Activated CD4-positive, alpha-beta T cell treated with anti-CD3 and anti-CD28 coated beads for 36 hours (primary cell): ENCODE measurements around the gene INPP5A. TPM values are rescaled to one million over a fixed set of nuclear protein-coding genes. Genes with fewer than 3 reads are reported as not detected.
A peak's percentile ranks its signal among the peaks of the same experiment; 100 is the strongest.

Experiments
- ATAC-seq: fragments of 200-7000 bp; cut with Tn5 transposase; one replicate; pipeline ENCODE4 v1.10.0; 2021; ENCODE audit warnings: mild to moderate bottlenecking, moderate library complexity
- CTCF ChIA-PET: fragments of 350-600 bp; sonication (Branson Sonifier 250); formaldehyde crosslinking; loops from one replicate; lab custom pipeline; 2021; ENCODE audit warnings: antibody characterized with exemption; lab: Charles Lee
- POLR2A ChIA-PET: fragments of 350-600 bp; sonication (Branson Sonifier 250); formaldehyde crosslinking; loops from one replicate; lab custom pipeline; 2021; ENCODE audit warnings: antibody characterized with exemption, inconsistent platforms; lab: Charles Lee
- DNase-seq: peaks from one replicate; pipeline ENCODE4 v3.0.0-alpha.2; 2020
- H3K27ac Mint-ChIP-seq: one replicate; pipeline ENCODE4 v1.8.0; 2021; ENCODE audit warnings: mixed read lengths
- H3K27me3 Mint-ChIP-seq: one replicate; pipeline ENCODE4 v1.8.0; 2021; ENCODE audit warnings: mixed read lengths
- H3K36me3 Mint-ChIP-seq: one replicate; pipeline ENCODE4 v1.8.0; 2021; ENCODE audit warnings: low read depth, mixed read lengths
- H3K4me1 Mint-ChIP-seq: one replicate; pipeline ENCODE4 v1.8.0; 2021; ENCODE audit warnings: mixed read lengths
- H3K4me3 Mint-ChIP-seq: one replicate; pipeline ENCODE4 v1.8.0; 2021; ENCODE audit warnings: mild to moderate bottlenecking, moderate library complexity, mixed read lengths
- H3K9me3 Mint-ChIP-seq: one replicate; pipeline ENCODE4 v1.8.0; 2021; ENCODE audit warnings: low read depth, mixed read lengths
- intact Hi-C, 2 experiments: fragments of 100-400 bp; cut with DNase I in 1 of 2; cut with micrococcal nuclease in 1 of 2; formaldehyde crosslinking; loops; one replicate each; pipeline versions ENCODE4 v1.14.2 to v1.15.1; 2022 to 2024; cut with DNase I, micrococcal nuclease
- total RNA-seq, 2 experiments: library from RNA; stranded (reverse); gene quantifications; one replicate each; pipeline ENCODE4 v1.2.3, GENCODE V29; 2021

Gene INPP5A
- total RNA-seq, 2 experiments from 2014 or later: 8.1 to 9.3 TPM

DNA sequence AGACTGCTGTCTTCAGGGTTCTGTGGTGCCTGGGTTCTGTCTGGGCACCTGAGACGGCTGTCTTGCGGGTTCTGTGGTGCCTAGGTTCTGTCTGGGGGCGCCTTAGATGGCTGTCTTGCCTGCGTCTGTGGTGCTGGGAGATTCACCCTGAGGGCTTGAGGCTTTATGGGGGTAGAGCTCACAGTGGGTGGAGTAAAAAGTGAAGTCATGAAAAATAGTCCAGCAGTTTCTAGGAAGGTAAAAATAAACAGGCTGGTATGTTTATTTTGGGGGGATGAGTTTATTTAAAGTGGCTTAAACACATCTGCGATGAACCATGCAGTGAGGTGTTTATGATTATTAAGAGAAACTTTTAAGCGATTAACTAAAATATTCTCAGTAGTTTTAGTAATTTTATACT, 184.1 kb downstream of the INPP5A start:
- ATAC-seq (no peak), DNase-seq (no peak)
- ChIA-PET CTCF (no interaction called here), POLR2A (no interaction called here)
- Mint-ChIP-seq H3K9me3 (no peaks in the 10 kb centered on the region), H3K4me1 (no peaks in the 10 kb centered on the region), H3K27me3 (no peaks in the 10 kb centered on the region), H3K36me3 (peaks cover 10% of the 10 kb centered on the region), H3K27ac (peak overlapping the region; percentile 17), H3K4me3 (no peak overlapping the region)
- intact Hi-C loops: loop anchor here in 1 of 2 experiments (10.0 kb wide), 1 partner anchor 607 kb away; no protein-coding TSS in a partner anchor

GRCh38 chr10:132722394-132723329, 185.1 kb downstream of the INPP5A start:
- no peak overlapping the region for H3K27ac Mint-ChIP-seq
- no peaks in the 10 kb centered on the region for H3K9me3 Mint-ChIP-seq
- H3K36me3 Mint-ChIP-seq: peaks cover 15% of the 10 kb centered on the region
- intact Hi-C loops: loop anchor here in 1 of 2 experiments (10.0 kb wide), 1 partner anchor 608 kb away; no protein-coding TSS in a partner anchor
- DNase-seq: no peak
- no peaks in the 10 kb centered on the region for H3K4me1 Mint-ChIP-seq
- no peak for ATAC-seq
- H3K4me3 Mint-ChIP-seq: no peak overlapping the region
- ChIA-PET CTCF (no interaction called here), POLR2A (no interaction called here)
- no peaks in the 10 kb centered on the region for H3K27me3 Mint-ChIP-seq

GRCh38 chr10:132723330-132723970, 185.9 kb downstream of the INPP5A start:
- ChIA-PET POLR2A (no interaction called here), CTCF (no interaction called here)
- Mint-ChIP-seq H3K36me3 (peaks cover 17% of the 10 kb centered on the region), H3K4me1 (no peaks in the 10 kb centered on the region), H3K27me3 (no peaks in the 10 kb centered on the region), H3K4me3 (no peak overlapping the region), H3K9me3 (no peaks in the 10 kb centered on the region), H3K27ac (no peak overlapping the region)
- ATAC-seq (no peak), DNase-seq (no peak)
- intact Hi-C loops: loop anchor here in 1 of 2 experiments (10.0 kb wide), 1 partner anchor 609 kb away; no protein-coding TSS in a partner anchor

DNA sequence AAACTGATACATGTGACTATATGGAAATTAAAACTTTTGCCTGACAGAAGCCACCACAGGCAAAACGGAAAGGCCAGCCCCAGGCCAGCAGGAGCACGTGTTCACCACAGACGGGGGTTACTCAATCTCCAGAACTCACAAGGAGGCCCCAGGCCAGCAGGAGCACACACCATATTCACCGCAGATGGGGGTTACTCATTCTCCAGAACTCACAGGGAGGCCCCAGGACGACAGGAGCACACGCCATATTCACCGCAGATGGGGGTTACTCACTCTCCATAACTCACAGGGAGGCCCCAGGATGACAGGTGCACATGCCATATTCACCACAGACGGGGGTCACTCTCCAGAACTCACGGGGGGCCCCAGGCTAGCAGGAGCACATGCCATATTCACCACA, 186.9 kb downstream of the INPP5A start:
- Mint-ChIP-seq H3K27me3 (no peaks in the 10 kb centered on the region), H3K4me3 (no peak overlapping the region), H3K27ac (no peak overlapping the region), H3K36me3 (peaks cover 17% of the 10 kb centered on the region), H3K4me1 (no peaks in the 10 kb centered on the region), H3K9me3 (no peaks in the 10 kb centered on the region)
- ChIA-PET POLR2A (no interaction called here), CTCF (no interaction called here)
- ATAC-seq: no peak
- no peak for DNase-seq
- intact Hi-C loops: loop anchor here in 1 of 2 experiments (10.0 kb wide), 1 partner anchor 610 kb away; no protein-coding TSS in a partner anchor

GRCh38 chr10:132725202-132725601, 187.6 kb downstream of the INPP5A start:
- POLR2A ChIA-PET: no interaction called here
- Mint-ChIP-seq H3K27ac (no peak overlapping the region), H3K9me3 (no peaks in the 10 kb centered on the region), H3K4me1 (no peaks in the 10 kb centered on the region), H3K36me3 (peaks cover 17% of the 10 kb centered on the region), H3K4me3 (no peak overlapping the region), H3K27me3 (no peaks in the 10 kb centered on the region)
- DNase-seq (no peak), ATAC-seq (no peak)
- CTCF ChIA-PET: no interaction called here
- intact Hi-C loops: loop anchor here in 1 of 2 experiments (10.0 kb wide), 1 partner anchor 610 kb away; no protein-coding TSS in a partner anchor

DNA sequence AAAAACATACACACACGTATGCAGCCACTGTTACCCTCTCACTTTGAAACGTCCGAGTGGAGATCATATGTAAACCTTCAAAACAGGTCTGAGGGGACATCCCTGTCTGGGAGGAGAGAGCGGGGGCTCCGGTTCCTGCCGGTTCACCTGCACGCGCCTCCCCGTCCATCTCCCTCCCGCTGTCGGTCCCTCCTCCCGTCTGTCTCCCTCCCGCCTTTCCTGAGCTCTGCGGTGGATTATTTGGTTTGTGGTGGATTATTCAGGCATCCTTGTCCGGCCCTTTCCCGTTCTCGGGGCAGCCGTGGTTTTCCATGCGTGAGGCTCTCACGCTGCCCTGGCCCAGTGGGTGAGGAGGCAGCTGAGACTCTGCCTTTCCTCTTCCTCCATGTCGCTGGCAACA, 188.6 kb downstream of the INPP5A start:
- Mint-ChIP-seq H3K27ac (no peak overlapping the region), H3K27me3 (no peaks in the 10 kb centered on the region), H3K4me3 (no peak overlapping the region), H3K9me3 (no peaks in the 10 kb centered on the region), H3K36me3 (peaks cover 17% of the 10 kb centered on the region), H3K4me1 (no peaks in the 10 kb centered on the region)
- DNase-seq (no peak), ATAC-seq (no peak)
- intact Hi-C loops: loop anchor here in 1 of 2 experiments (10.0 kb wide), 1 partner anchor 611 kb away; no protein-coding TSS in a partner anchor
- ChIA-PET CTCF (no interaction called here), POLR2A (no interaction called here)

DNA sequence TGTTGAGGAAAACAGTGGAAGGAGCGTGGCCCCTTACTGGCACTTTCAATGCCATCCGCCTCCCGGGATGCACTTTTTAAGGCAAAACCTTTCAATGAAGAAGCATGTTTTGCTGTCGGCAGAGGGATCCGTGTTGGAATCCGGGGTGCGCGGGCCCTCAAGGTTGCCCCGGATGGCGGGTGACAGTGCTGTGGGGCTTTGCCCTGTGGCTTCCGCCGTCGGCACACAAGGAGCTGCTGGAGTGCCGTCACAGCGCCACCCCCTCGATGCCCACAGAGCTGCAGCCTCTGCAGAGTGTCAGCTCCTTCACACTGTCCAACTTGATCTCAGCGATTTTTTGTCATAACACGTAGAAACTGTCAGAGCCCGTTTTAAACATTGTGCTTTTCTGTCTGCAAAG, 189.4 kb downstream of the INPP5A start:
- DNase-seq: no peak
- Mint-ChIP-seq H3K4me1 (no peaks in the 10 kb centered on the region), H3K27ac (no peak overlapping the region), H3K4me3 (no peak overlapping the region), H3K36me3 (peaks cover 17% of the 10 kb centered on the region), H3K27me3 (no peaks in the 10 kb centered on the region), H3K9me3 (no peaks in the 10 kb centered on the region)
- intact Hi-C loops: loop anchor here in 1 of 2 experiments (10.0 kb wide), 1 partner anchor 612 kb away; no protein-coding TSS in a partner anchor
- ChIA-PET CTCF (no interaction called here), POLR2A (no interaction called here)
- ATAC-seq: no peak

DNA sequence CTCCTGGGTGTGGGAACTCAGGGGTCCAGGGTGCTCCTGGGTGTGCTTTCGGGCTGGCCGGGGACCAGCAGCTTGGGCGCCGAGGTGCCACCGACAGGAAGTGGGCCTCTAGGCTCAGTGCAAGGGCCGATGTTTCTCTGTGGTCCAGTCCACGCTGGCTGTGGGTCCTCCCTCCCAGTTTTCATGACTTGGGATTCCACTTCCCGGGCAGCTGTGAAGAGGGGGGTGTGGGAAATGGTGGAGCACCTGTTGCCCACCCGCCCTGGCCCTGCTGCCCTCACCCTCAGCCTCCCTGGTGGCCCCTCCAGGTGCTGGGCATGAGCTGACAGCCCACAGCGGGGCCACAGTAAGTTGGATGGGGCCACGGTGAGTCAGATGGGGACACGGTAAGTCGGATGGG, 189.8 kb downstream of the INPP5A start:
- Mint-ChIP-seq H3K4me1 (no peaks in the 10 kb centered on the region), H3K4me3 (no peak overlapping the region), H3K9me3 (no peaks in the 10 kb centered on the region), H3K27me3 (no peaks in the 10 kb centered on the region), H3K27ac (no peak overlapping the region), H3K36me3 (peaks cover 17% of the 10 kb centered on the region)
- no peak for ATAC-seq
- intact Hi-C loops: loop anchor here in 1 of 2 experiments (10.0 kb wide), 1 partner anchor 613 kb away; no protein-coding TSS in a partner anchor
- POLR2A ChIA-PET: no interaction called here
- CTCF ChIA-PET: no interaction called here
- DNase-seq: no peak

DNA sequence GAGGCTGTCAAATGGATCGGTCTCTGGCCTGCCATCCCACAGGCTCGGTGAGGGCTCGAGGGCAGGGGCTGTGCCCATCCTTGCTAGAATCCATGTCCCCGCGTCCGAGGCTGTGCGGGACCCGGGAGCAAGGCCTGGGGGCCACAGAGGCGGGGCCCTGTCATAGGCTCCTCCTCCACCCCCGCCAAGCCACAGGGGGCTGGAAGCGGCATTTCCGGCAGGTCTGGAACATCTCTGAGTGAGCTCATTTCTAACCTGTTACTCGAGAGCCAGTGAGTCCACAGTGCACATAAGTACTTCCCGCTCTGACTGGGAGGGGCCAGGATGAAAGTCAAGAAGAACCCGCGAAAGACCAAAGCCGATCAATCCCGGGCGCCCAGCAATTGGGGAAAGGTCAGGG, 190.7 kb downstream of the INPP5A start:
- DNase-seq (no peak), ATAC-seq (no peak)
- intact Hi-C loops: loop anchor here in 1 of 2 experiments (10.0 kb wide), 1 partner anchor 614 kb away; no protein-coding TSS in a partner anchor
- Mint-ChIP-seq H3K27ac (no peak overlapping the region), H3K36me3 (peaks cover 17% of the 10 kb centered on the region), H3K27me3 (no peaks in the 10 kb centered on the region), H3K4me3 (no peak overlapping the region), H3K4me1 (no peaks in the 10 kb centered on the region), H3K9me3 (no peaks in the 10 kb centered on the region)
- POLR2A ChIA-PET: no interaction called here
- CTCF ChIA-PET: interaction anchor here (0.6 to 0.7 kb wide), 2 partner anchors 9 to 710 kb away, joined by 3 to 4 read pairs; no protein-coding TSS in a partner anchor

GRCh38 chr10:132728741-132729140, 191.2 kb downstream of the INPP5A start:
- CTCF ChIA-PET: interaction anchor here (0.6 kb wide), 1 partner anchor 710 kb away, joined by 4 read pairs; no protein-coding TSS in a partner anchor

DNA sequence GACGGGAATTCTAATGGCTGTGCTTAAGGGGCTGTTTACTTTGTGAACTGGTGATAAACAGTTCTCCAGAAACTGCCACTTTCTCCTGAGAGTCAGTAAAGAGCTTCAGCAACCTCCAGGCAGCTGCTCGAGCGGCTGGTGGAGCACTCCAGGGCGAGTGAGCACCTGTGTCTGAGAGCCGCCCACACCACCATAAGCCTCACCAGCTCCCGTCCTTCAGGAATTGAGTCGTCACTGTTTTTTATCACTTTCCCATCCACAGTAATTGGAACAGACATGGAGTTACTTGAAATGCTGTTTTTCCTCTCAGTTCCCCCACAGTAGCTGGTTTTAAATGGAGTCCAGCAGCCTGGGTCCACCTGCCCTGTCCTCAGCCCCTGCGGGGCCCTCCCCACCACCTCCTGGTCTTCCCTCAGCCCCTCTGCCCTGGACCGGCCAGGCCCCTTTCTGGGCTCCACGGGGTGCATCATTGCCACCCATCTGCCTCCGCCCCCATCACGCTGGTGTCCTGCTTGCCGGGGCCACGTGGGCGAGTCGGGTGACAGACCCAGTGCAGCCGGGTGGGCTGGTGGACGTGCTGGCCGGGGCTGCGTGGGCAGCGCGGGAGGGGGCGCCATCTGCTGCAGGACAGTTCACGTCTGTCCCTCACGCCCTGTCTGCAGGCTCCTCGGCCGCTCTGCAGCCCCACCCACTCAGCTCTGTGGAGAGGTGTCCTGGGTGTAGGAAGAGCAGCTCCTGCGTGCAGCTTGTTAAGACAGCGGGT, 192.4 kb downstream of the INPP5A start:
- H3K4me1 Mint-ChIP-seq: no peaks in the 10 kb centered on the region
- no peak overlapping the region for H3K4me3 Mint-ChIP-seq
- POLR2A ChIA-PET: no interaction called here
- ATAC-seq (no peak), DNase-seq (no peak)
- CTCF ChIA-PET: no interaction called here
- no peak overlapping the region for H3K27ac Mint-ChIP-seq
- H3K27me3 Mint-ChIP-seq: no peaks in the 10 kb centered on the region
- intact Hi-C loops: loop anchor here in 1 of 2 experiments (10.0 kb wide), 1 partner anchor 615 kb away; no protein-coding TSS in a partner anchor
- H3K36me3 Mint-ChIP-seq: peaks cover 13% of the 10 kb centered on the region
- no peaks in the 10 kb centered on the region for H3K9me3 Mint-ChIP-seq

More at GRCh38 chr10:132728741-132729140, 191.2 kb downstream of the INPP5A start:
- POLR2A ChIA-PET: no interaction called here
- Mint-ChIP-seq H3K4me3 (no peak overlapping the region), H3K27me3 (no peaks in the 10 kb centered on the region), H3K4me1 (no peaks in the 10 kb centered on the region), H3K36me3 (peaks cover 17% of the 10 kb centered on the region), H3K27ac (no peak overlapping the region), H3K9me3 (no peaks in the 10 kb centered on the region)
- DNase-seq (no peak), ATAC-seq (no peak)
- intact Hi-C loops: loop anchor here in 1 of 2 experiments (10.0 kb wide), 1 partner anchor 614 kb away; no protein-coding TSS in a partner anchor
